Uterus (tissue), 2 donors: Measurements from ENCODE around the gene ALDH8A1.

Experiments
- POLR2A ChIP-seq, 2 donors: fragments of 450-650 bp; IDR thresholded peaks; one replicate each; pipeline ENCODE4 v1.6.1; 2016; ENCODE audit warnings: antibody characterized with exemption in 2 of 2, mild to moderate bottlenecking in 1 of 2, moderate library complexity in 1 of 2
- TF ChIP-seq, protein P1 (sequence below), 4 experiments: fragments of 200-600 bp in 2 of 4; fragments of 450-650 bp in 2 of 4; sonication (generic) in 2 of 4; IDR thresholded peaks; one replicate each; pipeline ENCODE4 v1.5.1; 2016 to 2019; ENCODE audit warnings: antibody characterized with exemption in 4 of 4, mild to moderate bottlenecking in 2 of 4, moderate library complexity in 1 of 4

DNA sequence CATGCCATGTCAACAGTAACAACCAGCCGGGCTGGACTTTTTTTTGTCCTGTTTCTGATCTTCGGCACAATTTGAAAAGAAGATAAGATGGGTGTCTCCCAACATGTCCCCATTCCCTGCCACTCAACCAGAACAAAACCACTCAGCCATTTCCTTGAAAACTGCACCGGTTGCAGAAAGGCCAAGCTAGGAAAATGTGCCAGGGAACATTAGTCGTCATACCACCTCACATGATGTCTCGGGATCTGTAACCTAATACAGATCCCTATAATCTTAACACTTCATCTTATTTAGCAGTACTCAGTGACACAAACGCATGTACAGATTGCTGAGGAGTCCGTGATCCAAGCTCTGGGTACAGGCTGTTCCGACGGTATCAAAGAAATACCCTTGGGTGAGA, 46.5 kb downstream of the ALDH8A1 start:
- TF ChIP-seq, protein P1, sequence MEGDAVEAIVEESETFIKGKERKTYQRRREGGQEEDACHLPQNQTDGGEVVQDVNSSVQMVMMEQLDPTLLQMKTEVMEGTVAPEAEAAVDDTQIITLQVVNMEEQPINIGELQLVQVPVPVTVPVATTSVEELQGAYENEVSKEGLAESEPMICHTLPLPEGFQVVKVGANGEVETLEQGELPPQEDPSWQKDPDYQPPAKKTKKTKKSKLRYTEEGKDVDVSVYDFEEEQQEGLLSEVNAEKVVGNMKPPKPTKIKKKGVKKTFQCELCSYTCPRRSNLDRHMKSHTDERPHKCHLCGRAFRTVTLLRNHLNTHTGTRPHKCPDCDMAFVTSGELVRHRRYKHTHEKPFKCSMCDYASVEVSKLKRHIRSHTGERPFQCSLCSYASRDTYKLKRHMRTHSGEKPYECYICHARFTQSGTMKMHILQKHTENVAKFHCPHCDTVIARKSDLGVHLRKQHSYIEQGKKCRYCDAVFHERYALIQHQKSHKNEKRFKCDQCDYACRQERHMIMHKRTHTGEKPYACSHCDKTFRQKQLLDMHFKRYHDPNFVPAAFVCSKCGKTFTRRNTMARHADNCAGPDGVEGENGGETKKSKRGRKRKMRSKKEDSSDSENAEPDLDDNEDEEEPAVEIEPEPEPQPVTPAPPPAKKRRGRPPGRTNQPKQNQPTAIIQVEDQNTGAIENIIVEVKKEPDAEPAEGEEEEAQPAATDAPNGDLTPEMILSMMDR (IDR thresholded peaks at IDR 0.05), result no peak
- TF ChIP-seq POLR2A (IDR thresholded peaks at IDR 0.05), result no peak
